HG02763 (cell line): ENCODE measurements around the gene FBXO3.

ENCODE experiments used
- ATAC-seq: cut with Tn5 transposase; IDR thresholded peaks from one replicate; pipeline ENCODE4 v1.9.1; 2021; ENCODE audit warnings: mild to moderate bottlenecking, moderate library complexity; ENCODE audit not compliant: unreplicated experiment

The FBXO3 gene

DNA sequence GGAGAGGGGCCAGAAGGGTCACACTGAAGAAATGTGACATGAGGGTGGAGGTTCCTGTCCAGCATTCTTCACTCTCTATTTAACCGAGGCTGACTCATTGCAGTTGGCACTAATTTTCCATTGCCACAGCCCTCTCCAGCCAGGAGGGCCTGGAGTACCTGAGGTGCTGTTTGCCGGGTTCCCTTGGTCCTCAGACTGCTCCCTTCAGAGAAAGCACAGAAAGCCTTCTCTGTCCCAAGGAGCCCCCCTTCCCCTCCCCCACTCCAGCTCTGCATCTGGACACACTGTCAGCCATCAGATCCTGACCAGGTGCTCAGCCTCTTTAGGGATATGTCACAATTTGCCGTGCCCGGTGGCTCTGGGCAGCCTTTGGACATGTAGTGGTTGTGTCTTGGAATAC is 70.5 kb downstream of the FBXO3 start:
- no peak for ATAC-seq

DNA sequence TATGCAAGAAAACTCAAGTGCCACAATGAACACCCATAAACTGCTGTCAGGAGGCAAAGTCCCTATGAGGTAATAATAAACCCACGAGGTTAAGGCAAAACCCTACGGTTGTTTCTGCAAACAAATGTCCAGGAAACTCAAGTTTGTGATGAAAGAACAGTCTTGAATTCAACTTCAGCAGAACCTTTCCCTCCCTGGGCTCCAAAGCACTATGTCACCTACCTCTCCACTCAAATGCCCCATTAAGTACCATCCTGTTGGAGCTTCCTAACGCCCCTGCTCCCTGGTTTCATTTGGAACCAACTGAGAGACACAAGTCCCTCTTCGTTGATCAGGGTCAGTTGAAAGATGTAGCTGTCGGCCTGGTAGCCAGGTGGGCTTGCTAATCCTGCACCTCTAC is 71.1 kb downstream of the FBXO3 start:
- no peak for ATAC-seq

DNA sequence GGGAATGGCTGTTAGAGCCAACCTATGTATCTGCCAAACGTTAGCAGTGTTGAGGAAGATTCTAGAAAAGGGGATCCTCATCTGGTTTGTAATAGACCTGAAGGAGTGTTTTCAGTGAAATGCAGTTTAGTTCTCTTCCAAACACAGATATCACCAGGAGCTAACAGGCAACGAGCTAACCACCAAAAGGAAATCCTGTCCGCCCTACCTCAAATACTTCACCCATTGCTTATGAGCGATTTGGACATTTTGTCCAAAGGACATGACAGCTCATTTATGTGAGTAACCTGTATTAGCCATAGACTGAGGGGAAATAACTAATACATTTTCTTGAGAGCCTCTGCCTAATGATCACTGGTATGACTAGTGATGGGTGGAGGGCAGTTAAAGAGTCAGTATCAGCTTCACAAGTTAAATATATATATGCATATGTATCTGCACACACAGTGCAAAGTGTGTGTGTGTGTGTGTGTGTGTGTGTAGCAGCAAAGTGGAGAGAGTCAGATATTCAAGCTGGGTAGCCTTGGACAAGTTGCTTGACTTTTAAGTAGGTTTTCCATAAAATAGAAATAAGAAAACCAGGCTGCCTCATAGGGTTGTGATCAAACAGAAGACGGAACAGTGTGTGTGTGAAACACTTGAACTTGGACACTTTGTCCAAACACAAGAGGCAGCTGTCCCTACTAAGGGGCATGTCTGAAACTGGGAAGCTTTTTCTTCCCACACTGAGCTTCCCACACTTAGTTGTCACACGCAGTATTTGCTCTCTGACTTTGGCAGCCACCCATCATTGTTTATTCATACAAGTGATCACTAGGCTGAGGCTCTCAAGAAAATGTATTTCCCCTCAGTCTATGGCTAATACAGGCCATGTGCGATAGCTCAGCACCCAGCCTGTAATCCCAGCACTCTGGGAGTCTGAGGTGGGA is 72.8 kb downstream of the FBXO3 start:
- ATAC-seq, result no peak

DNA sequence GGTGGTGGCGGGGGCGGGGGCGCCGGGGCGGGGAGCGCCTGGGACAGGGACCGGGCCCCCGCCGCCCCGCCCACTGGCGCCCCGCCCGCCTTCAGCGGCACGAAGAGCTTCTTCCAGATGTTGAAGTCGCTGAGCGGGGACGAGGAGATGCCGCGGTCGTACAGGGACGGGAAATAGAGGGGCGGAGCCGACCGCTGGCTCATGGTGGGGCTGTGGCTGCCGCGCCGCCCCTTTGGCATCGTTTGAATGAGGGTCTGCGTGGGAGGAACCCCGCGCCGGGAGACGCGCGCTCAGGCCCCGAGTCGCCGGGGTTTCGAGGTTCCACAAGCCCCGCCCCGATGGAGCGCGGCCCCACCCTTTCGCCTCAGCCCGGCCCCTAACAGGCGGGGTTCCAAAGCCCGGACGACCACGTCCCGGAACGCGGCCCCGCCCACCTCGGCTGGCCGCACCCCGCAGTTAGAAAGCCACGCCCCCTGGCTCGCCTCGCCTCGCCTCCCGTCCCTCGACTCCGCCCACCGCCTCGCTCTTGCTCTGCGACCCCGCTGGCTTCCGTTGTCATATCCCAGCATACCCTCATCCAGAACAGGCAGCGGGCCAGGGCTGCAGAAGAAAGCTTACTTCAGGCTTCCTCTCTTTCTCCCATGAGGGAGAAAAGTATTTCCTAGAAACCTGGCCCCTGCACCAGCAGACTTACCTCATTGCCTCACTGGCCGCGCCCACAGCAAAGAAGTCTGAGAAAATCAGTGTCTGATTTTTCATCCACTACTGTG is 73.6 kb downstream of the FBXO3 start, which contains the start of gene C11orf91:
Gene C11orf91 (minus strand): TSS at position 325 of the 770 bp plus-strand sequence. CDS start 86 bp downstream, at position 239.
- peak; percentile 90 for ATAC-seq

DNA sequence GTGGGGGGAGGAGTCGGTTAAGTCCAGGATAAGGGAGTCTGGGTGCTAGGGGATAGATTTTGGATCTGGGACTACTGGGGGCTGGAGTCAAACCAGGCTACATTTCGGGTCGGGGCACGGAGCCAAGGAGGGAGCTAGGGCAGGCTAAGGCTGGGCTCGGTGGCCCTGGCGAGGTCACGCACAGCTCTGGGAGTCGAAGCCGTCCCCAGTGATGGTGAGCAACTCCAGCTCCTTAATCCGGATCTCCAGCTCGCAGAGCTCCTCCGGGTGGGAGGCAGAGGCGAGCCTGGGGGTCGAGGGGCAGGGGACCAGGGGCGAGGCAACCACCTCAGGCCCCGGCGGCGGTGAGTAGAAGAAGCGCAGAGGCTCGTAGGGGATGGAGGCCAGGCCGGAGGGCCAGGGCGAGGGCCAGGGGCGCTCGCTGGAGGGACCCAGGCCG is 74.2 kb downstream of the FBXO3 start:
- no peak for ATAC-seq

DNA sequence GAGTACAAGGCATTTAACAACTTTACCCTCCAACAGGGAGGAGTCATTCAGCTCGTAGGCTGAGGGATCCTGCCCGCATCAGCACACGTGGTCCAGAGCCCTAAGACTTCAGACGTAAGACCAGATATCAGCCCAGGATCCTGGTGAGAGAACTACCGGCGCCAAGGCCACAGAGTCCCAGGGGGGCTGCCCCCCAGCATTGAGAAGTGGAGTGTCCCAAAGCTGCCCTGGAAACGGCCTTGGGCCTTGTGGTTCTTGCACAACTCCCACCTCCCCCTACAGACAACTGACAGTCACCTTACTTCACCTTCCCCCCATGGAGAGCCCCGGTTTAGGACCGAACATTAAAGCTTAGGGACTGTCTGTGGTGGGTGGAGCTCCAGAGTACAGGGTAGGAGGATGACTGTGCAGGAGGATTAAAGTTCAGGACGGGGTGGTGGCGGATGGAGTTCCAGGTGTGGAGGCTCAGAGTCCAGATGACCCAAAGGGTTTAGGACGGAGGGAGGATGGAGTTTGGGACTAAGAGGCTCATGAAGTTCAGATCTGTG is 74.7 kb downstream of the FBXO3 start:
- no peak for ATAC-seq

DNA sequence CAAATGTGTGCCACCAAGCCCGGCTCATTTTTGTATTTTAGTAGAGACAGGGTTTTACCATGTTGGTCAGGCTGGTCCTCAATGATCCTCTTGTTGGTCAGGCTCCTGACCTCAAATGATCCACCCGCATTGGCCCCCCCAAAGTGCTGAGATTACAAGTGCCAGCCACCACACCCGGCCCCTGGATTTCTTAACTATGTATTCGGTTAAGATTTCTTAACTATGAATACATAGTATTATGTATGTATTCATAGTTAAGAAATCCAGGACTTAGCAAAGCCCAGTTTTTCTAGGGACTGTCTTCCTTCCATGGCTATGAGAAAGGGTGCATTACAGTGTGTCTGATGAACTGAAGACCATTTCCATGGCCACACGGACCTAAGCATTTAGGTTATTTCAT is 75.4 kb downstream of the FBXO3 start:
- ATAC-seq, result no peak

DNA sequence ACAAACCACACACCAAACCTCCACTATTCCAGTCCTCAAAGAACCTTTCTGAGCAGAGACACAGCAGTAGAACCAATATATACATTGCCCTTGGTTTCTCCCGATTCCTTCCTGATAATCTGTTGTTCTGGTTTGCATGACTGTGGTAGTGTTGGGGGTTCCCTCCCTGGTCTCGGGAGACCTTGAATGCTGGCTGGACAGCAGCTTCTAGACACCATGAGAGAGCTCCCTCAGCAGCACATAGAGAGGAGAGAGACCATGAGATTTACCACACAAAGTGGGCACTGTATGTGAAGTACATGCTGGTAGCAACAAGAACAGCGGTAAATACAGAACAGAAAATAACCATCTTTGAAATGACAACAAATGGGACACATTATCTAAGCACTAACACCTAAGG is 76.3 kb downstream of the FBXO3 start:
- ATAC-seq, result no peak

DNA sequence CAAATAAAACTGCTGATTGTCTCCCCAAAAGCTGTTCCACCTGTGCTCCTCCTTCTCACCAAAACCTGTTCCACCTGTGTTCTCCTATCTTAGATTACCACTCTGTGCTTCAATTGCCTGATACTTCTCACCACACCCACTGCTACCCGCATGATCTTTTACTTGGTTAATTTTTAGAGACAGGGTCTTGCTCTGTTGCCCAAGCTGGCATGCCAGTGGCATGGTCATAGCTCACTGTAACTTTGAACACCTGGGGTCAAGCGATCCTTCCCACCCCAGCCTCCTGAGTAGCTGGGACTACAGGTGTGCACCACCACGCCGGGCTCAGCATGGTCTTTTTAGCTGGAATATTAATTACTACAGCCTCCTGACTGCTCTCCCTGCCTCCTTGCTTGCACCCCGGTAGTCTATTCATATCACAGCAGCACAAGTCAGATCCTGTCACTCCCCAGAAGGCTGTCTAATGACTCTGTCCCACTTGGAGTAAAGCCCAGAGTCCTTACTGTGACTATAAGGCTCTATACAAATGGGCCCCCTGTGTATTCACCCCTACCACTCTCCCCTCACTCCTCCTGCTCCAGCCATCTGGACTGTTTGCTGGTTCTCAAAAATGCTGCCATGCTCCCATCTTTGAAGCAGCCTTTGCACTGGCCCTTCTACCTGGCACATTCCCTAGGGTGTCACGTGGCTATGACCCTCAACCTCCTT is 77.2 kb downstream of the FBXO3 start:
- no peak for ATAC-seq

DNA sequence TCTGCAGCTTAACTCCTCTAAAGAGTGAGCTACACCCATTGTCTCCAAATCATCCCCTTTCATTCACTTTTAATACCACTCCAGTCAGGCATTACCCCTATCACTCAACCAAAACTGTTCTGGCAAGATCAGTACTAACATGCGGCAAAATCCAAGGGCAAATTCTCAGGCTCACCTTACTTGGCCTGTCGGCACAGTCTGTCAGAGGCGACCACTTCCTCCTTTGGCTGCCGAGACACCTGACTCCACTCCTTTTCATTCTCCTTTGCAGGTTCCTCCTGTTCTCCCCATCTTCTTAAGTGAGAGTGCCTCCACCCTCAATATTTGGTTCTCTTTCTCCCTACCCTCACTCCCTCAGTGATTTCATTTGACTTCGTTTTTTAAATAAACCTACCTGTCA is 77.9 kb downstream of the FBXO3 start:
- no peak for ATAC-seq

DNA sequence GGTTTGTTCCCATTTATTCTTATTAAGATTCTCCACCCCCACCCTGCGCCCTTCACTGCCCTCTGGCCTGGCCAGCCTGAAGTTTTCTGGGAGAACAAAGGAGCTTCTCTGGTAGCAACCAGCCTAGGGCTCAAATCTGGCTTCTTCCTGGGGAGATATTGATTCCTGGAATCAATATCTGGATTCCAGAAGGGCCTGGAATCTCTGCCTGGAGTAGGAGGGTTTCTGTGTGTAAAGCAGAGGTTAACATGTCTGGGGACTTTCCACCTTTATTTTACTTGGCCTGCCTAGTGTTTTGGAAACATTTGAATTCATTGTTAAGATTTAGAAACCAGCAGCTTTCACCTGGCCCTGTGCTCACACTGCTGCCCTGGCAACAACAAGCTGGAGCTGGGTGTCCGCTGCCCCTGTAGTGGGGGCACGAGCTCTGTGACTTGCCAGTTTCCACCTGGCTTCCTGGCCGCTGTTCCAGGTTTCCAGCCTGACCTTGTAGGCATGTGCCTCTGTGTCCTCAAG is 79.2 kb downstream of the FBXO3 start:
- no peak for ATAC-seq

DNA sequence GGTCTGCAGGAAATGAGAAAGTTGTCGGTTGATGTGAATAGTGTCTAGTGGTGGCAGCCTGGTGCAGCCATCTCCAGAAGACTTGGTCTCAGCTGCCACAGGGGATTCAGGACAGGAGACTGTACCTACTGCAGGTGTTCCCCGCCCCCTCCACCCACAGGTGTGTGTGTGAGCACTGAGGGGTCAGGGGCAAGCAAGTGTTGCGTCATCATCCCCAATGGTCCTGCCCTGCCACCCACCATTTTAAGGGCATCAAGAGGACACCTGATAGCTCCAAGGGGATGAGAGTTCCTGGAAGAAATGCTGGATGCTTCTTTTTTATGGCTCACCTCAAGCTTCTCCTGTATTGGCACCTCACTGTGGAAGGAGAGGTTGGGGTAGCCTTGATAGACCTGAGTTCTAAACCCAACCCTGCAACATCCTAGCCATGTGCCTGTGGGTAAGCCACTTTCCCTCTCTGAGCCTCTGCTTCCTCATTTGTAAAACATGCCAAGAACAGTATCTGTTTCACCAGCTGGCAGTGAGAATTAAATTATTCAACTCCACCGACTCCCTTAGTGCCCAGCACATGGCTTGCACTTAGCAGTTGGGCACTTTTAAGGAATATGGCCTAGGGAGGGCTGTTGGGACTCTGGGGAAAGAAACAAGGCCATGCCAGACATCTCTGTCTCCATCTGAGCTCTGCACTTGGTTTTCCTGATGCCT is 79.8 kb downstream of the FBXO3 start:
- no peak for ATAC-seq

DNA sequence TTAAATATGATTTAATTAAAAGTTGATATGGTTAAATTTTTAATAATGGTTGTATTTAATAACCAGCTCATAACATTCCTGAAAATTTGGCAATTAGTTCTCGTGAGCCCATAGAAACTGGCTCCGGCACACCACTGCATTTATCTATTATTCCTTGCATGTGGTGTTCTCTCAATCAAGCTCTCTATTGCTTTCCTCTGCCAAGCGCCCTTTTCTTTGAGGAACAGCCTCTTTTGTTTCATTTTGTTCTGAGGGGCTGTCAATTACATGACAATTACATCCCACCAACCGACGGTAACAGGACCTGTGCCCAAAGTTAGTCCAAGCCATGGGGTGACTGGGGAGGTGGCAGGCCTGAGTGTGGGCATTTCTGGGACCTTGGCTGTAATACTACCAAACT is 81.8 kb downstream of the FBXO3 start:
- ATAC-seq, result no peak

DNA sequence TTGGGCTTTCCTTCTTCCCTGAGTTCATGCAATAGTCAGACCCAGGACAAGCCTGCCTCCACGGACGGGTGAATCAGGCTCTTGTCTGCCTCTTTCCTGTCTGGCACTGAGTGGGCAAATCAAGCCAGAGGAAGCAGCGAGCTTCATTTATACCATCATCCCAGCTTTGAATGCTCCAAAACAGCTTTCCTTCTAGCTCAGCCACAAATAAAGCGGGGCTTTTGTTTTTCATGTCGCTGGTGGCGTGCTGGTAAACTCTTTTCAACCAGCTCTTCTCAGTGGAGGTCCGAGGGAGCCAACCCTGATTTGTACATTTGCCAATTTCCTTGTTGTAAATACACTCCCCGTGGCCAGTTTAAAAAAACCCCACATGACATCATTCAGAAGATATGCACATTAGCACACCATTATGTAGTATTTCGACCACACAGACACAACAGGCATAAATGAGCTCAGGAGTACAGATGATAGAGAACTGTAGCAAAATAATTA is 82.3 kb downstream of the FBXO3 start:
- no peak for ATAC-seq

DNA sequence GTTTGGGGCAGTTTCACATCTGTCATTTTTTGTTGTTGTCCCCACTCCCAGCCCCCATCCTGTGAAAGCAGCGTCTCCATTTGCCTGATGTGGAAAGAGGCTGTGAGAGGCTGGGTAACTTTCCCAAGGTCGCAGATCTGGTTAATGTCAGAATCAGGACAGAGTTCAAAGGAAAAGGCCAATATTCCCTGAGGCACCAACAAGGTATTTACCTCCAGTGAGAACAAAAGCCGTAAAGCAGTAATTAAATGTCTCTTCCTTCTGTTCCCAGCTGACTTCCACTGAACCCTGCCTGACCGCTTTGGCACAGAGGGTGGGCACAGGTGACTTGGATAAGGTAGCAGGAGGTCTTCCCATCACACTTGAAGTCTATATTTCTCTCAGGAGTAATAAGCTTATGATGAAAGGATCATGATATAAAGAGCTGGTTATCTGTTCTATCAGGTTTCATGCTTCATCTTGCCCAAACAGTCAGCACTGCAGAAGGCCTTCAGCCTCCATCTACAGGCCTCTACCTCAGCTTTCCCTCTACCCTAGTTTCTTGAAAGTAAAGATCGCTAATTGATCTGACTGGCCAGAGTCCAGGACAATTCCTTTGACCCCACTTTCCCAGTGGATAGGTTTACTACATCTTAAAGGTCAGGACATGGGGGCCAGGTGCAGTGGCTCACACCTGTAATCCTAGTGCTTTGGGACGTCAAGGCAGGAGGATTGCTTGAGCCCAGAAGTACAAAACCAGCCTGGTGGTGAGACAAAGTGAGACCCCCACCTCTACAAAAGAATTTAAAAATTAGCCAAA is 83.1 kb downstream of the FBXO3 start:
- no peak for ATAC-seq
